RWPE1 (cell line): ENCODE results near the gene MACROD1.
"Not testable (repeated sequence)": the region's sequence is repeated elsewhere in the genome, so short reads cannot be mapped to it uniquely, and the experiment has no call there.

Source experiments
- CTCF ChIA-PET: fragments of 350-600 bp; sonication (Branson Sonifier 250); formaldehyde crosslinking; extraction: SDS; loops from one replicate; lab custom pipeline; 2021; lab: Yijun Ruan, JAX
- POLR2A ChIA-PET: fragments of 400-600 bp; formaldehyde crosslinking; extraction: SDS; loops from one replicate; lab custom pipeline; 2020; ENCODE audit warnings: antibody characterized with exemption; ENCODE audit not compliant: low non-redundant PET; lab: Yijun Ruan, JAX
- DNase-seq: peaks from one replicate; pipeline ENCODE4 v3.0.0; 2012; ENCODE audit warnings: low spot score
- H3K27ac ChIP-seq: fragments of 450-650 bp; 2 replicates; pipeline ENCODE4 v1.5.1; 2017
- TF ChIP-seq, protein P1 (sequence below): fragments of 450-650 bp; conservative IDR thresholded peaks from 2 replicates; pipeline ENCODE4 v1.5.1; 2017; ENCODE audit warnings: low read depth, mild to moderate bottlenecking

The MACROD1 gene

GRCh38 chr11:64173616-64174355, 7.9 kb upstream of the MACROD1 start:
- ChIA-PET CTCF (no interaction called here), POLR2A (no interaction called here)
- no peak for DNase-seq
- H3K27ac ChIP-seq = no peak overlapping the region
- TF ChIP-seq, protein P1, sequence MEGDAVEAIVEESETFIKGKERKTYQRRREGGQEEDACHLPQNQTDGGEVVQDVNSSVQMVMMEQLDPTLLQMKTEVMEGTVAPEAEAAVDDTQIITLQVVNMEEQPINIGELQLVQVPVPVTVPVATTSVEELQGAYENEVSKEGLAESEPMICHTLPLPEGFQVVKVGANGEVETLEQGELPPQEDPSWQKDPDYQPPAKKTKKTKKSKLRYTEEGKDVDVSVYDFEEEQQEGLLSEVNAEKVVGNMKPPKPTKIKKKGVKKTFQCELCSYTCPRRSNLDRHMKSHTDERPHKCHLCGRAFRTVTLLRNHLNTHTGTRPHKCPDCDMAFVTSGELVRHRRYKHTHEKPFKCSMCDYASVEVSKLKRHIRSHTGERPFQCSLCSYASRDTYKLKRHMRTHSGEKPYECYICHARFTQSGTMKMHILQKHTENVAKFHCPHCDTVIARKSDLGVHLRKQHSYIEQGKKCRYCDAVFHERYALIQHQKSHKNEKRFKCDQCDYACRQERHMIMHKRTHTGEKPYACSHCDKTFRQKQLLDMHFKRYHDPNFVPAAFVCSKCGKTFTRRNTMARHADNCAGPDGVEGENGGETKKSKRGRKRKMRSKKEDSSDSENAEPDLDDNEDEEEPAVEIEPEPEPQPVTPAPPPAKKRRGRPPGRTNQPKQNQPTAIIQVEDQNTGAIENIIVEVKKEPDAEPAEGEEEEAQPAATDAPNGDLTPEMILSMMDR = no peak

DNA sequence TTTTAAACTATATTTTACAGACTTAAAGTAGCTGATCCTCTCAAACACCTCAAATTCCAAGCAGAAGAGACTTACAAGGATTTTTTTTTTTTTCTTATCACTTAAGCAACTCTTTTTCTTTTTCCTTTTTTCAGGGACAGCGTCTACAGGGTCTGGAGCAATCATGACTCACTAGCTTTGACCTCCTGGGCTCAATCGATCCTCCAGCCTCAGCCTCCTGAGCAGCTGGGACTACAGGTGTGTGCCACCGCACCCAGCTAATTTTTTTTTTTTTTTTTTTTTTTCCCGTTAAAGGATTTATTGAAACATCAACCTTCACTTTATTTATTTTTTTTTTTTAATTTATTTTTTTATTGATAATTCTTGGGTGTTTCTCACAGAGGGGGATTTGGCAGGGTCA, 4.5 kb upstream of the MACROD1 start:
- TF ChIP-seq, protein P1 = no peak
- DNase-seq = no peak
- ChIA-PET POLR2A (no interaction called here), CTCF (no interaction called here)
- no peak overlapping the region for H3K27ac ChIP-seq

DNA sequence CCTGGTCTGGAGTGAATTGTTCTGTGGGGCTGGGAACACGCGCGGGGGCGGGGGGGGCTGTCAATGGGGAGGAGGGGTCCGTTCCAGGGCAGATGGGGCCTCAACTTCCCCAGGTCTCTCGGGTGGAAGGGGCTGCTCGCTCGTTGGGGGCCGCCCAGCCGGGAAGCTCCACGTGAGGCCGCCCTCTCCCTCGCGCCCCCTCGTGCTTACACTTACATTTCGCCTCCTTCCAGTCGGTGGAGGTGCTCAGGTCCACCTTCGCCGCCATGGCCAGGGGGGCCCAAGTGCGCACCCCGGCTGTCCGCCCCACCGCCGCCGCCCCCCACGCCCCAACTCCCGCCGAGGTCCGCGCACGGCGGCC, 452 bp downstream of the MACROD1 start:
- CTCF ChIA-PET = interaction anchor here (0.6 to 1.8 kb wide), 4 partner anchors 16 to 165 kb away, joined by 3 to 11 read pairs (median 4); partner anchors contain the start of gene STIP1
- POLR2A ChIA-PET = interaction anchor here (1.8 kb wide), 1 partner anchor 20 kb away, joined by 12 read pairs; the partner anchor contains the start of gene STIP1
- TF ChIP-seq, protein P1 = no peak
- peak overlapping the region; percentile 82 for H3K27ac ChIP-seq
- DNase-seq = no peak

- no peak for DNase-seq
- peak overlapping the region; percentile 82 for H3K27ac ChIP-seq
- CTCF ChIA-PET = interaction anchor here (0.6 to 1.8 kb wide), 4 partner anchors 17 to 383 kb away, joined by 3 to 11 read pairs (median 4); partner anchors contain the start of gene STIP1
- POLR2A ChIA-PET = no interaction called here
- TF ChIP-seq, protein P1 = no peak
Observed at GRCh38 chr11:64164392-64165312, 1.3 kb downstream of the MACROD1 start.

GRCh38 chr11:64163951-64164350, 2.0 kb downstream of the MACROD1 start:
- ChIA-PET POLR2A (interaction anchor here (0.6 kb wide), 1 partner anchor 11 kb away, joined by 3 read pairs; no protein-coding TSS in a partner anchor), CTCF (interaction anchor here (0.6 to 0.7 kb wide), 2 partner anchors 383 to 1014 kb away, joined by 3 to 4 read pairs; no protein-coding TSS in a partner anchor)
- peak overlapping the region; percentile 82 for H3K27ac ChIP-seq
- TF ChIP-seq, protein P1 = no peak
- DNase-seq = no peak

- CTCF ChIA-PET, POLR2A ChIA-PET, DNase-seq: not testable (repeated sequence)
- H3K27ac ChIP-seq = peak overlapping the region; percentile 82
Observed at GRCh38 chr11:64162769-64163168, 3.1 kb downstream of the MACROD1 start.
